Measurements from ENCODE around the gene LRRC45.
A peak's percentile ranks its signal among the peaks of the same experiment; 100 is the strongest.
"Not testable (repeated sequence)": the region's sequence is repeated elsewhere in the genome, so short reads cannot be mapped to it uniquely, and the experiment has no call there.

The LRRC45 gene

DNA sequence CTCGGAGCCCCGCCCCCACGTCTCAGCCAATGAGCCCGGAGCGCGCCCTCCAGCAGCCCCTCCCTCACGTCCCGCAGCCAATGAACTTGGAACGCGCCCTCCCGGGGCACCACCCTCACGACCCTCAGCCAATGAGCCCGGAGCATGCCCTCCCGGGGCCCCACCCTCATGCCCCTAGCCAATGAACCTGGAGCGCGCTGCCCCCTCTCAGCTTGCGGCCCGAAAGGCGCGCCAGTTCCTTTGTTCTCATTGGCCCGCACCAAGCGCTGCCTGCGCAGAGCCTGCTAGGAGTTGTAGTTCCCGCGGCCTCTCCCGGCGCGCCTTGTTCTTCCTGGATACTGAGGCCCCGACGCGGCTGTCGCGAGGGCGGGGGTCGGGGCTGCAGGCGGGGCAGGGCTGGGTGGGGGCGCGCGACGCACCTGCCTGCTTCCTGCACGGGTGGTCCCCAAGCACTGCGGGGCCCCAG, at the start of gene LRRC45:
TSS of gene LRRC45 (plus strand) at position 325 of the 466 bp plus-strand sequence. CDS start 339 bp downstream, outside the sequence.
- DNase-seq (ENCODE audit: low spot score), result peak; percentile 99

- no peak for DNase-seq (ENCODE audit: low spot score)
These were observed 49.7 kb upstream of the LRRC45 start for GRCh38 chr17:81973432-81973831.

DNA sequence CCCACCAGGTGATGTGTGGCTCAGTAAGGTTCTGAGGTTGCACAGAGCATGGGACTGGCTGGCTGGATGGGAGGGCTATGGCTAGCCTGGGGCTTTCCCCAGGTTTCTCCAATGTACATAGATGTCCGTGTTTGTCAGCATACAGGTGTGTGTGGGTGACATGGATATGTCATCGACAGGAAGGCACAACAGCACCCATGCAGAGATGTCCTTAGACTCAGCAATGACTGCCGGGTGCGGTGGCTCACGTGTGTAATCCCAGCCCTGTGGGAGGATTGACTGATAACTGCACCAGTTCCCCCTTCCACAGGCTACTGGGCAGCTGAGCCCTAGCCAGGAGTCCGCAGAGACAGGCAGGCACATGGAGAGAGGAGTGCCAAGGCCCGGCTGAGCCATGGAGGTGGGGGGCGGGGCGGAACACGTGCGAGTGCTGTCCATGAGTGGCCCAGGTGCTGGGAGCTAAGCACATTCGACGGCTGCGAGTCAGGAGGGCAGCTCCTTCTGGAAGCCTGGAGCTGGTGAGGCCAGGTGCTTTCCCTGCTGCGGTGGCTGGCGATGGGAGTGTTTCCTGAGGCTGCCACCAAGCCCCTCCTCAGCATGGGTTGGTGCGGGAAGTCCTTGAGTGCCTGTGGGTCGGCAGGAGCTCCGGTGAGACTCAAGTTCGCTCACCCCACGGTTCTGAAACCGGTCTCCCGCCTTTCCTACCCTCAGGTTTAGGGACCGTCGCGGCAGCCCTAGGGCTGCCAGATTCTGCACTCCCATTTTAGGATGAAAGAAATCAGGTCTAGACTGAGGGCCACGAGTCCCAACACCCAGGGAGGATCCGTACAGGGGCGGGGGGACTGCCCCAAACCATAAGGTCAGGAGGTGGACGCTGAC, 46.5 kb upstream of the LRRC45 start:
- DNase-seq (ENCODE audit: low spot score), result no peak

- DNase-seq (ENCODE audit: low spot score), result peak; percentile 98
These were observed 45.8 kb upstream of the LRRC45 start, which contains the start of gene ASPSCR1 for GRCh38 chr17:81977211-81977808. Gene ASPSCR1, plus strand, starts transcription at chr17:81977629. Its CDS starts 18 bp downstream, at chr17:81977647.

DNA sequence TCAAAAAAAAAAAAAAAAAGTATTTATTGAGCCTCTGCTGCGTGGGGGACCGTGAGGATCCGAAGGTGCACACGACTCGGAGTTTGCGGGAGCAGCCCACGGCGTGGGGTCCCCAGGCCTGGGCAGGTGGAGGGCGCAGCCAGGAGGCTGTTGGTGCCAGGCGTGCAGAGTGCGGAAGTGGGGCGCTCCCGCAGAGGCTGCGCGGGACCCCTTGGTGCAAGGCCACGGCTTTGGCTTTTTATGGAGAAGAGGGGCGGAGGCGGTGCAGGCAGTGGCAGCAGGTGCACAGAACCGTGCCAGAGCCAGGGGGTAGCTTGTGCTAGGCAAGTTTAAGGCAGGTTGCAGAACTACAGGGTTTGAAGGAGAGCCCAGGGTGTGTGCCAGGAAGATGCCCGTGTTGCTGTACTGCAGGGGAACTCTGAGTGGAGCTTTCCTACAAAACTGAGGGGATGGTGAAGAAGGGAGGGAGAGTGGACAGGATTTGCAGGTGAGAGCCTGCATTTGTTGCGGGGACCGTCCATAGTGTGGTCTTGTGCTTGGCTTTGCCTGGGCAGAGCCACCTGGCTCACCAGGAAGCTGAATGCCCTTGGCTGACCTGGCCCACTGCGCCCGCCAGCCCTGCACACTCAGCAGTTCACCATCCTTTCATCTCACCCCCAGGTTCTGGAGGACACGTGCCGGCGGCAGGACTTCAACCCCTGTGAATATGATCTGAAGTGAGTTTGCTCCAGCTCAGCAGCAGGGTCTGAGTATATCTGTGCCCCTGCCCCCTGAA, 44.4 kb upstream of the LRRC45 start:
- no peak for DNase-seq (ENCODE audit: low spot score)

- DNase-seq (ENCODE audit: low spot score), result no peak
These were observed 43.0 kb upstream of the LRRC45 start for GRCh38 chr17:81980122-81980521.

DNA sequence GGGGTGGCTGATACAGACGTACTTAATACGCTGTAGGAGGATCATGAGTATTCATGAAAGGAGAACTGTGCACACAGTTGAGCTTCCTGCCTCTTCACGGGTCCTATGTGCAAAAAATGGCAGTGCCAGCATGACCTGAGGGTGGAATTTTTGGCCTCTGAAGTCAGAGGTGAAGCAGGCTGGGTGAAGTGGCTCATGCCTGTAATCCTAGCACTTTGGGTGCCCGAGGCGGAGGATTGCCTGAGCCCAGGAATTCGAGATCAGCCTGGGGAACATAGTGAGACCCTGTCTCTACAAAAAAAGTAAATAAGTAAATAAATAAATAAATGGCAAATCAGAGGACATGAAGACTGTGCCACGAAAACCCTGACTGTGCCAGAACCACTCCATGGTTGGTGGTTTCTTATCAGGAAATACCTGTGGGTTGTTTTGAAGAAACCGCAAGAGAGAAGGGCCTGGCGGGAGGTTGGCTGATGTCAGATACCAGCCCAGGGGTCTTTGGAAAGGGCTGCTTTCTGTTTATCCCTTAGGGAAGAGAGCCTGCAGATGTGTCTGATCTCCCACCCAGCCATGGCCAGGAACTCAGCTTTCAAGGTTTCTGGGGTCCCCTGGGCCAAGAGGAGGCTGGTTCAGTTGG, 42.3 kb upstream of the LRRC45 start:
- DNase-seq (ENCODE audit: low spot score), result no peak

DNA sequence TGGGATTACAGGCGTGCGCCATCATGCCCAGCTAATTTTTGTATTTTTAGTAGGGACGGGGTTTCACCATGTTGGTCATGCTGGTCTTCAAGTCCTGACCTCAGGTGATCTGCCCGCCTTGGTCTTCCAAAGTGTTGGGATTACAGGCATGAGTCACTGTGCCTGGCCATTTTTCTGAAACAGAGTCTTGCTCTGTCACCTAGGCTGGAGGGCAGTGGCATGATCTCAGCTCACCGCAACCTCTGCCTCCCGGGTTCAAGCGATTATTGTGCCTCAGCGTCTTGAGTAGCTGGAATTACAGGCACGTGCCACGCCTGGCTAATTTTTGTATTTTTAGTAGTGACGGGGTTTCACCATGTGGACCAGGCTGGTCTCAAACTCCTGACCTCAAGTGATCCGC, 41.6 kb upstream of the LRRC45 start:
- DNase-seq (ENCODE audit: low spot score), result not testable (repeated sequence)

- no peak for DNase-seq (ENCODE audit: low spot score)
These were observed 40.0 kb upstream of the LRRC45 start for GRCh38 chr17:81983011-81983638.

- no peak for DNase-seq (ENCODE audit: low spot score)
These were observed 39.3 kb upstream of the LRRC45 start for GRCh38 chr17:81983639-81984373.

DNA sequence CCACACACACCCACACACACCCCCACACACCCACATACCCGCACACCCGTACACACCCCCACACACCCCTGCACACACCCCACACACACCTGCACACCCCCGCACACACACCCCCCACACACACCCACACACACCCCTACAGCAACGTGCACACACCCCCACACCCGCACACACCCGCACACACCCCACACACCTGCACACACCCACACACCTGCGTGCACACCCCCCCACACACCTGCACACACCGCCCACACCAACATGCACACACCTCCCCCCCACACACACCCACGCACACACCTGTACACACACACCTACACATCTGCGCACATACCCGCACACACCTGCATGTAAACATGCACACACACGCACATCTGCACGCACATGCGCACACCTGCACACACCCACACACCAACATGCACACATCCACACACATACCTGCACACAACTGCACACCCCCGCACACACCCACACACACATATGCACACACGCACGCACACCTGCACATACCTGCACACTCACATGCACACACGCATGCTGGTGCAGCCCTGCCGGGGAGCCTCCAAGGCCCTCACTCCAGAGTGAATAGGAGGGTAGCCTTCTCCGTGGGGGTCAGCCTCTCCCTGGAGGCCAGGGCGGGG, 38.2 kb upstream of the LRRC45 start:
- no peak for DNase-seq (ENCODE audit: low spot score)

GRCh38 chr17:81986606-81987005, 36.5 kb upstream of the LRRC45 start:
- DNase-seq (ENCODE audit: low spot score), result no peak

DNA sequence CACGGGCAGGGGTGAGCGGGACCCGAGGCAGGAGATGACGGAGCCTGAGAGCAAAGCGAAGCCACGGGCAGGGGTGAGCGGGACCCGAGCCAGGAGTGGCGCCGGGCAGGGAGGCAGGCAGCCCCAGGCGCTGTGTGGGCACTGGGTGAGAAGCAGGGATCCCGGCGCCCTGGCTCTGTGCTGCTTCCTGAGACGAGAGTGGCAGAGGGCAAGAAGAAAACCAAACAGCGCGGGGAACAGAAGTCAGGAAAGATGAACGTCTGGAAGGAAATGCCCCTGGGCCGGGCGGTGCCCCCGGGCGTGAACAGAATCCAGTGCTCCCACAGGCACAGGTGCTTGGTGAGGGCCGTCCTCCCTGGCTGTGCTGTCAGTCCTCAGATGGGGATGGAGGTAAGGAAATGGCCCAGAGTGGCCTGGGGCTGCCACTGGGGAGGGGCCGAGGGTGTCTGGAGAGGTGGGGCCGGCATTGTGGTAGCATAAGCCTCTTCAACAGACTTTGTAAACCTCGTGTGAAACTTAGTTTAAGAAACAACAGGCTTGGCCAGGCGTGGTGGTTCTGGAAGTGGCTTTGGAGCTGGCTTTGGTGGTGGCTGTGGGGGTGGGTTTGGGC, 35.8 kb upstream of the LRRC45 start:
- no peak for DNase-seq (ENCODE audit: low spot score)

GRCh38 chr17:81990836-81991683, 32.0 kb upstream of the LRRC45 start:
- no peak for DNase-seq (ENCODE audit: low spot score)

- DNase-seq (ENCODE audit: low spot score), result peak; percentile 92
These were observed 31.3 kb upstream of the LRRC45 start for GRCh38 chr17:81991684-81992305.

DNA sequence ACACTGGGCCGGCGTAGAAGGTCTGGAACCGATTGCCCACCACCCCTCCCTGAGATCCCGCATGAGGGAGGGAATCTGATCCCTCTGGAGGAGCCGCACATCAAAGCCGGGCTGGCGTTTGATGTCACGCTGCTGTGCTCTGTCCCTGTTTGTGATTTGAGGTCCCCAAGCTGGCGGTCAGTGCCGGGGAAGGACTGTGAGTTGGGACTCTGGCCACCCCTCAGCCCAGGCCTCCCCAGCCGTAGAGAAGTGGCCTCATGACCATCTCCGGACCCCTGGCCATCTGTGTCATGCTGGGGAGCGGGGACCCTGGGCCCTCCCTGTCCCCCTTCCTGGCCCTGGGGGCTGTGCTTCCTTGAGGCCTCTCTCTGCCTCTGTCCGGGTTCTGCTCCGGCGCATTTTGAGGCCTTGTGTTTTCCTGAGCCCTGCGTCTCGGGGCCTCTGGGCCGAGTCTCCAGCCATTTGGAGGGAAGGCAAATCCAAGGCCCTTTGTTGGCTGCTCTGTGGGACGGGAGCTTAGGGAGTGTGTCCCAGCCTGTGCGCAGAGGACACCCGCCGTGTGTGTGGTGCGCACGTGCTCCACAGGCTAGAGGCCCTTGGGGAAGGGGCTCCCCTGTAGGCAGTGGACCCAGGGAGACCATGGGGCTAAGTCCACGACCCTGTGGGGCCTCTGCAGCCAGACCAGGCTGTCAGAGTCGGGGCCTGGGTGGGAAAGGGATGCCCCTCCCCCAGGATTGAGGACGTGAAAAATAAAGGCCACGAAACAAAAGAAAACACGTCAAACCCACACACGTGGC, 30.6 kb upstream of the LRRC45 start:
- no peak for DNase-seq (ENCODE audit: low spot score)

Data from AG20443 (cell line).